CD14-positive monocyte (primary cell): Measurements from ENCODE around the gene PLCB1. TPM values are rescaled to one million over a fixed set of nuclear protein-coding genes. Genes with fewer than 3 reads are reported as not detected.
A peak's percentile ranks its signal among the peaks of the same experiment; 100 is the strongest.

Experiments
- DNase-seq, 3 donors: peaks; one replicate each; pipeline ENCODE4 v3.0.0-alpha.2; 2011 to 2022
- H2AFZ ChIP-seq: 2 replicates; pipeline ENCODE4 v1.6.0; 2012; ENCODE audit warnings: mild to moderate bottlenecking, low read depth, low read length, inconsistent platforms; ENCODE audit not compliant: insufficient read depth, poor library complexity, severe bottlenecking
- H3K27ac ChIP-seq, 2 donors: 1 replicate in 1 of 2; 2 replicates in 1 of 2; pipeline ENCODE4 v1.5.1; 2012 to 2013; ENCODE audit warnings: low read length in 2 of 2, control low read depth in 1 of 2, inconsistent platforms in 1 of 2, low read depth in 1 of 2, mild to moderate bottlenecking in 1 of 2
- H3K27me3 ChIP-seq, 2 donors: one replicate each; pipeline versions ENCODE4 v1.6.0 to v1.6.1; 2011 to 2013; ENCODE audit warnings: low read length in 2 of 2; ENCODE audit not compliant: control insufficient read depth in 2 of 2, insufficient read depth in 2 of 2
- H3K36me3 ChIP-seq, 2 donors: replicated peaks in 1 of 2; 1 replicate in 1 of 2; 2 replicates in 1 of 2; pipeline versions ENCODE4 v1.5.1 to v1.6.1; 2012 to 2013; ENCODE audit warnings: low read length in 2 of 2, control low read depth in 1 of 2, inconsistent platforms in 1 of 2, mild to moderate bottlenecking in 1 of 2; ENCODE audit not compliant: insufficient read depth in 2 of 2, control insufficient read depth in 1 of 2
- H3K4me1 ChIP-seq, 2 donors: 1 replicate in 1 of 2; 2 replicates in 1 of 2; pipeline versions ENCODE4 v1.5.1 to v1.6.1; 2012 to 2013; ENCODE audit warnings: low read length in 2 of 2, control low read depth in 1 of 2, inconsistent platforms in 1 of 2, mild to moderate bottlenecking in 1 of 2, moderate library complexity in 1 of 2; ENCODE audit not compliant: insufficient read depth in 2 of 2, control insufficient read depth in 1 of 2
- H3K4me2 ChIP-seq: replicated peaks from 2 replicates; pipeline ENCODE3; 2012; ENCODE audit warnings: low read length, moderate library complexity, mild to moderate bottlenecking; ENCODE audit not compliant: poor library complexity, severe bottlenecking; ENCODE audit errors: extremely low read depth
- H3K4me3 ChIP-seq, 3 experiments: fragments of 200-600 bp in 1 of 3; sonication (generic) in 1 of 3; replicated peaks in 1 of 3; 1 replicate in 2 of 3; 2 replicates in 1 of 3; pipeline ENCODE4 v1.5.1; 2011 to 2013; ENCODE audit warnings: low read length in 3 of 3, mild to moderate bottlenecking in 3 of 3, control low read depth in 2 of 3, low read depth in 2 of 3, inconsistent platforms in 1 of 3, moderate library complexity in 1 of 3
- H3K79me2 ChIP-seq: 2 replicates; pipeline ENCODE4 v1.6.0; 2012; ENCODE audit warnings: mild to moderate bottlenecking, control low read depth, inconsistent platforms, low read length, moderate library complexity; ENCODE audit not compliant: insufficient read depth
- H3K9ac ChIP-seq: 2 replicates; pipeline ENCODE4 v1.6.0; 2017; ENCODE audit warnings: low read length, mild to moderate bottlenecking; ENCODE audit not compliant: insufficient read depth, poor library complexity, severe bottlenecking
- H3K9me3 ChIP-seq, 2 donors: replicated peaks in 1 of 2; 1 replicate in 1 of 2; 2 replicates in 1 of 2; pipeline versions ENCODE4 v1.5.1 to v1.6.1; 2012 to 2013; ENCODE audit warnings: low read length in 2 of 2, control low read depth in 1 of 2; ENCODE audit not compliant: control insufficient read depth in 1 of 2, insufficient read depth in 1 of 2
- H4K20me1 ChIP-seq: 2 replicates; pipeline ENCODE4 v1.6.0; 2012; ENCODE audit warnings: mild to moderate bottlenecking, low read length, control low read depth, moderate library complexity; ENCODE audit not compliant: insufficient read depth
- H3K27ac Mint-ChIP-seq, 7 donors: one replicate each; pipeline ENCODE4 v1.8.0; 2020; ENCODE audit warnings: mild to moderate bottlenecking in 7 of 7, mixed read lengths in 7 of 7, moderate library complexity in 6 of 7, inconsistent platforms in 2 of 7
- H3K27me3 Mint-ChIP-seq, 3 donors: one replicate each; pipeline ENCODE4 v1.8.0; 2021 to 2022; ENCODE audit warnings: low read depth in 3 of 3, mild to moderate bottlenecking in 3 of 3, mixed read lengths in 3 of 3, moderate library complexity in 3 of 3, inconsistent platforms in 1 of 3
- H3K36me3 Mint-ChIP-seq, 2 donors: one replicate each; pipeline ENCODE4 v1.8.0; 2020; ENCODE audit warnings: mixed read lengths in 2 of 2, inconsistent platforms in 1 of 2, mild to moderate bottlenecking in 1 of 2
- H3K4me1 Mint-ChIP-seq: one replicate; pipeline ENCODE4 v1.8.0; 2020; ENCODE audit warnings: mild to moderate bottlenecking, mixed read lengths
- H3K4me3 Mint-ChIP-seq, 2 donors: one replicate each; pipeline ENCODE4 v1.8.0; 2020; ENCODE audit warnings: mild to moderate bottlenecking in 2 of 2, mixed read lengths in 2 of 2, moderate library complexity in 1 of 2
- H3K9me3 Mint-ChIP-seq, 7 donors: one replicate each; pipeline ENCODE4 v1.8.0; 2020 to 2022; ENCODE audit warnings: mixed read lengths in 7 of 7, mild to moderate bottlenecking in 6 of 7, moderate library complexity in 6 of 7, inconsistent platforms in 2 of 7
- CTCF ChIP-seq: fragments of 200-600 bp; IDR thresholded peaks from one replicate; pipeline ENCODE4 v1.8.0; 2022; ENCODE audit warnings: antibody characterized with exemption, mild to moderate bottlenecking
- WGBS: methylation state at CpG from one replicate; pipeline ENCODE4 v1.1.5; 2013; ENCODE audit warnings: missing lambda C conversion rate; ENCODE audit not compliant: insufficient coverage; 5-methylcytosine and 5-hydroxymethylcytosine counted together
- intact Hi-C, 2 donors: fragments of 100-400 bp; cut with micrococcal nuclease; formaldehyde crosslinking; loops; one replicate each; pipeline versions ENCODE4 v1.15.0 to v1.15.1; 2023
- polyA plus RNA-seq, 3 donors: library from polyadenylated mRNA; depleted of rRNA in 1 of 3; unstranded in 2 of 3; stranded (reverse) in 1 of 3; fragments of 300-500 nt in 2 of 3; fragments of >200 nt in 1 of 3; fragmentation: Illumina TruSeq in 2 of 3; gene quantifications; 1 replicate in 2 of 3; 2 replicates in 1 of 3; pipeline ENCODE4 v1.2.3, GENCODE V29; 2012 to 2021

Gene PLCB1
- polyA plus RNA-seq, 3 donors = 8.6 to 16.4 (median 13.2) TPM

DNA sequence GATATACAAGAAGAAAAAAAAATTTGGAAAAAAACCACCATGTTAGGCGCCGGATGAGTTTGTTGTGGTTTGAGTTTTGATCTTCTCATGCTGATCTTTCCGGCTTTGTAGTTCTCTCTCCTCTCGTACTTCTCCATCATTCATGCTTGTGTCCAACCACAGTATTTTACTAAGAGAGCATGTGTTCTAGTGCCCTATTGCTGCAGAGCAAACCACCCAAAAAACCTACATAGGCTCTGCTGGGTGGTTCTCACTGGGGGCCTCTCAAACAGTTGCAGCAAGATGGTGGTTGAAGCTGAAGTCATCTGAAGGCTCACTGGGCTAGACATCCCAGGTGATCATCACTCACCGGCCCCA lies 404.2 kb downstream of the PLCB1 start:
- Mint-ChIP-seq H3K27ac (peak overlapping the region; percentile 55 to 93 (median 84)), H3K9me3 (no peaks in the 10 kb centered on the region), H3K4me3 (peak overlapping the region in 1 of 2 donors; percentile 41), H3K36me3 (peaks cover 0 to 4% of the 10 kb centered on the region in 2 donors), H3K4me1 (peaks cover 28% of the 10 kb centered on the region), H3K27me3 (no peaks in the 10 kb centered on the region)
- Histone ChIP-seq H3K4me2 (peak overlapping the region; percentile 19), H3K79me2 (no peaks in the 10 kb centered on the region), H4K20me1 (no peaks in the 10 kb centered on the region), H3K27me3 (no peaks in the 10 kb centered on the region), H3K4me3 (peak overlapping the region in 1 of 3 experiments; percentile 21), H3K9ac (no peak overlapping the region), H3K27ac (peak overlapping the region; percentile 72 to 73), H3K36me3 (no peaks in the 10 kb centered on the region), H3K9me3 (no peaks in the 10 kb centered on the region), H2AFZ (no peak overlapping the region), H3K4me1 (peaks cover 13 to 26% of the 10 kb centered on the region in 2 donors)
- TF ChIP-seq CTCF = no peak
- DNase-seq = no peak
- 100% methylated on average over 1 of the region's 5 CpGs for WGBS
- intact Hi-C loops = no loop called here

DNA sequence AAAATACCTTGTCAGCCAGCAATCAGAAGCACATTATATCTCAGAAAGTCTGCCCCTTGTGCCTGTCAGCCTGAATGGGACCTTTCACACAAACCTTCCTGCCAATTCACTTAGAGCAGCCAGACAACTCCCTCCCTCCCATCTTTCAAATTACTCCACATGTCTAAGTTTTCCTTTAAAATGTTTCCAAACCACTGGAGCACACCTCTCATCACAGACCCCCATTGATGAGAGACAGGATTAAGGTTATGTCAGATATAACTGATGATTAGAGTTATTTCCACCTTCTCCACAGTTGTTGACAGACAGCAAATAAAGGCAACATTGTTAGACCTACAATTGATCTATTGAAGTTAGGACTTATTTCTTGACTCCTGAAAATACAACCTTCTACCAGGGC lies 408.4 kb downstream of the PLCB1 start:
- Histone ChIP-seq H3K4me2 (no peak overlapping the region), H3K27me3 (no peaks in the 10 kb centered on the region), H3K9me3 (no peaks in the 10 kb centered on the region), H3K4me1 (peaks cover 19 to 32% of the 10 kb centered on the region in 2 donors), H4K20me1 (no peaks in the 10 kb centered on the region), H3K36me3 (no peaks in the 10 kb centered on the region), H2AFZ (no peak overlapping the region), H3K4me3 (no peak overlapping the region), H3K27ac (no peak overlapping the region), H3K79me2 (no peaks in the 10 kb centered on the region), H3K9ac (no peak overlapping the region)
- no peak for DNase-seq
- peaks cover 37% of the 10 kb centered on the region for H3K4me1 Mint-ChIP-seq
- TF ChIP-seq CTCF = no peak
- H3K36me3 Mint-ChIP-seq = peaks cover 0 to 3% of the 10 kb centered on the region in 2 donors
- no peak overlapping the region for H3K4me3 Mint-ChIP-seq
- H3K9me3 Mint-ChIP-seq = peaks cover 0 to 4% (median 0%) of the 10 kb centered on the region in 7 donors
- intact Hi-C loops = no loop called here
- H3K27ac Mint-ChIP-seq = peak overlapping the region in 2 of 7 donors; percentile 29 to 68
- H3K27me3 Mint-ChIP-seq = no peaks in the 10 kb centered on the region
